GM12878 (cell line): ENCODE results near the gene ANKRD28. TPM values are rescaled to one million over a fixed set of nuclear protein-coding genes. Genes with fewer than 3 reads are reported as not detected.

Experiments
- ATAC-seq: fragments of 200-7000 bp; cut with Tn5 transposase; 3 replicates; pipeline ENCODE4 v1.9.1; 2020; ENCODE audit warnings: mild to moderate bottlenecking, moderate library complexity
- BruUV-seq: library from RNA; stranded (reverse); fragments of 400-500 nt; replicated peaks from 2 replicates; lab custom pipeline; 2021; lab: Mats Ljungman, UMichigan
- CTCF ChIA-PET: fragments of 300-600 bp; sonication (Branson Sonifier 250); formaldehyde crosslinking; extraction: SDS; loops from one replicate; lab custom pipeline; 2021; ENCODE audit warnings: inconsistent platforms; lab: Yijun Ruan, JAX
- POLR2A ChIA-PET: fragments of 350-600 bp; formaldehyde crosslinking; extraction: SDS; loops from one replicate; lab custom pipeline; 2021; ENCODE audit warnings: inconsistent platforms; lab: Charles Lee
- RAD21 ChIA-PET: fragments of 300-600 bp; sonication (Branson Sonifier 250); formaldehyde crosslinking; loops from one replicate; lab custom pipeline; 2023; ENCODE audit warnings: antibody characterized with exemption; ENCODE audit not compliant: unreplicated experiment; lab: Charles Lee
- SMC1A ChIA-PET: fragments of 300-600 bp; sonication (Branson Sonifier 250); formaldehyde crosslinking; loops from one replicate; lab custom pipeline; 2023; ENCODE audit not compliant: unreplicated experiment, uncharacterized antibody; lab: Charles Lee
- DNase-seq: peaks from one replicate; pipeline ENCODE4 v3.0.0-alpha.2; 2011; ENCODE audit warnings: low read depth, low spot score
- FAIRE-seq: peaks from 3 replicates; lab custom pipeline; 2011; peaks lifted over from hg19 to GRCh38; lab: Jason Lieb, UNC
- H2AFZ ChIP-seq: 2 replicates; pipeline ENCODE4 v1.6.0; 2011; ENCODE audit warnings: low read depth, low read length, control low read depth; ENCODE audit not compliant: control insufficient read depth
- H3K27ac ChIP-seq: 2 replicates; pipeline ENCODE4 v1.5.1; 2011; ENCODE audit warnings: control low read depth; ENCODE audit not compliant: control insufficient read depth, insufficient read depth
- H3K27me3 ChIP-seq, 2 experiments: replicated peaks in 1 of 2; 2 replicates each; pipeline versions ENCODE4 v1.6.0 to v1.6.1; 2011; ENCODE audit warnings: low read length in 1 of 2; ENCODE audit not compliant: control insufficient read depth in 2 of 2, insufficient read depth in 2 of 2
- H3K36me3 ChIP-seq, 2 experiments: 2 replicates each; pipeline ENCODE4 v1.5.1; 2011; ENCODE audit warnings: low read length in 1 of 2; ENCODE audit not compliant: control insufficient read depth in 2 of 2, insufficient read depth in 2 of 2
- H3K4me1 ChIP-seq: 2 replicates; pipeline ENCODE4 v1.6.1; 2011; ENCODE audit warnings: mild to moderate bottlenecking, low read length, moderate library complexity, mixed read lengths; ENCODE audit not compliant: control insufficient read depth, insufficient read depth
- H3K4me2 ChIP-seq: 2 replicates; pipeline ENCODE4 v1.6.0; 2011; ENCODE audit warnings: control low read depth; ENCODE audit not compliant: control insufficient read depth, insufficient read depth
- H3K4me3 ChIP-seq: fragments of 200-600 bp; sonication (generic); 2 replicates; pipeline ENCODE4 v1.5.1; 2016
- H3K79me2 ChIP-seq: 2 replicates; pipeline ENCODE4 v1.6.0; 2011; ENCODE audit warnings: low read length; ENCODE audit not compliant: control insufficient read depth, insufficient read depth
- H3K9ac ChIP-seq: 2 replicates; pipeline ENCODE4 v1.8.0; 2011; ENCODE audit warnings: low read length, control low read depth, mixed read lengths; ENCODE audit not compliant: control insufficient read depth, insufficient read depth
- H3K9me3 ChIP-seq: replicated peaks from 3 replicates; pipeline ENCODE4 v1.5.1; 2011; ENCODE audit warnings: mild to moderate bottlenecking, low read length; ENCODE audit not compliant: control insufficient read depth, insufficient read depth
- H4K20me1 ChIP-seq: 2 replicates; pipeline ENCODE4 v1.6.0; 2011; ENCODE audit not compliant: control insufficient read depth, insufficient read depth
- CBX5 ChIP-seq: sonication (generic); IDR thresholded peaks from 2 replicates; pipeline ENCODE4 v1.6.1; 2016; ENCODE audit warnings: low read depth, moderate library complexity, mild to moderate bottlenecking, inconsistent platforms
- ETV6 ChIP-seq, 2 experiments: fragments of 450-650 bp in 1 of 2; IDR thresholded peaks in 1 of 2; conservative IDR thresholded peaks in 1 of 2; 2 replicates each; pipeline ENCODE4 v1.6.1; 2014; ENCODE audit warnings: antibody characterized with exemption in 1 of 2, borderline replicate concordance in 1 of 2, low read depth in 1 of 2, mild to moderate bottlenecking in 1 of 2, moderate library complexity in 1 of 2
- IKZF1 ChIP-seq: fragments of 450-650 bp; conservative IDR thresholded peaks from 2 replicates; pipeline ENCODE4 v1.6.1; 2017; ENCODE audit warnings: antibody characterized with exemption, mild to moderate bottlenecking
- KDM1A ChIP-seq: fragments of 200-600 bp; sonication (generic); IDR thresholded peaks from 2 replicates; pipeline ENCODE4 v1.6.1; 2016; ENCODE audit warnings: borderline replicate concordance
- PKNOX1 ChIP-seq: fragments of 450-650 bp; IDR thresholded peaks from 2 replicates; pipeline ENCODE4 v1.6.1; 2016; ENCODE audit warnings: mild to moderate bottlenecking
- POU2F2 ChIP-seq: IDR thresholded peaks from 3 replicates; pipeline ENCODE4 v1.6.1; 2011; ENCODE audit warnings: low read depth, mild to moderate bottlenecking, low read length, borderline replicate concordance
- SMARCA5 ChIP-seq: fragments of 450-650 bp; IDR thresholded peaks from 2 replicates; pipeline ENCODE4 v1.6.1; 2017; ENCODE audit warnings: mild to moderate bottlenecking
- SREBF2 ChIP-seq: IDR thresholded peaks from 2 replicates; pipeline ENCODE4 v1.6.1; 2012; ENCODE audit warnings: mild to moderate bottlenecking, low read length
- ZZZ3 ChIP-seq: IDR thresholded peaks from 2 replicates; pipeline ENCODE4 v1.6.1; 2011; ENCODE audit warnings: low read depth; ENCODE audit not compliant: control insufficient read depth, insufficient read length
- WGBS: methylation state at CpG from one replicate; pipeline ENCODE4 v1.1.6; 2016; ENCODE audit warnings: low lambda C conversion rate; ENCODE audit not compliant: insufficient replicate concordance, insufficient coverage; ENCODE audit errors: missing lambda C conversion rate; 5-methylcytosine and 5-hydroxymethylcytosine counted together
- in situ Hi-C: fragments of 300-500 bp; cut with MboI; formaldehyde crosslinking; loops from 9 replicates; pipeline ENCODE4 v1.14.3; 2018; ENCODE audit warnings: mixed read lengths
- intact Hi-C: fragments of 100-400 bp; cut with micrococcal nuclease; formaldehyde crosslinking; loops from one replicate; pipeline ENCODE4 v1.14.2; 2022; ENCODE audit not compliant: unreplicated experiment
- polyA plus RNA-seq, 11 experiments: library from polyadenylated mRNA; depleted of rRNA in 4 of 11; unstranded in 6 of 11; stranded (reverse) in 5 of 11; fragments of >200 nt; fragmentation: Nextera tagmentation in 4 of 11; fragmentation: Illumina TruSeq in 1 of 11; extraction: Ambion mirVana in 4 of 11; extraction: Trizol in 1 of 11; gene quantifications; 1 replicate in 1 of 11; 2 replicates in 10 of 11; pipeline versions ENCODE4 v1.2.1 to v1.2.3, GENCODE V29; 2011 to 2016; ENCODE audit warnings: inconsistent platforms in 2 of 11, missing spikeins in 2 of 11, low read depth in 1 of 11
- total RNA-seq, 4 experiments: library from RNA; depleted of rRNA in 3 of 4; stranded (reverse); fragments of >200 nt in 3 of 4; fragmentation: Illumina TruSeq in 1 of 4; extraction: Trizol in 1 of 4; gene quantifications; 2 replicates each; pipeline versions ENCODE4 v1.2.1 to v1.2.3, GENCODE V29; 2013 to 2021
- TF ChIP-seq, protein P1 (sequence below): fragments of 450-650 bp; IDR thresholded peaks from 2 replicates; pipeline ENCODE4 v1.6.1; 2017; ENCODE audit warnings: low read depth, mild to moderate bottlenecking, moderate library complexity
- TF ChIP-seq, protein P2 (sequence below): fragments of 450-650 bp; formaldehyde crosslinking; IDR thresholded peaks from 2 replicates; pipeline ENCODE4 v1.5.0; 2022; ENCODE audit warnings: mild to moderate bottlenecking, missing genetic modification characterization
- TF ChIP-seq, protein P3 (sequence below): IDR thresholded peaks from 2 replicates; pipeline ENCODE4 v1.6.1; 2012; ENCODE audit warnings: low read length, inconsistent platforms

ANKRD28 gene
- total and polyA plus RNA-seq, 10 of the 15 experiments (the other 5 are each of a cell fraction or from before 2014, with no cell fraction given) = 11.2 to 105 (median 38.3) TPM

DNA sequence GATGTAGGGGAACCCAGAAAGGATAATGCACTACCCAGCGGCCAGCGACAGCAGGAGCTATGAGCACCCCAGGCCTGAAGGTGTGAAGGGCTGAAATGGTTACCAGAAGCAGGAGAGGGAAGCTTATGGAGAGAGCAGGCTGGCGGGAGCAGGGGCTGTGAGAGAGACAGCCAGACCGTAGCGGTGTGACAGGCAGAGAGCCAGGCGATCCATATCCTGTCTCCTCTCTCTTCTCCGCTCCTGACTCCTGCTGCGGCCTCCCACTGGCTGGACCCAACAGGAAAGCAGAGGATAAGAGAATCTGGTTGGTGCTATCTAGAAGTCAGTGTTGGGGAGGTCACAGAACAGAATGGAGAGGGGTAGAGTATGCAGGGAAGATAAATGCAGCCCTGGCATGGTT, 146.4 kb downstream of the ANKRD28 start (continued):
- TF ChIP-seq, protein P1, sequence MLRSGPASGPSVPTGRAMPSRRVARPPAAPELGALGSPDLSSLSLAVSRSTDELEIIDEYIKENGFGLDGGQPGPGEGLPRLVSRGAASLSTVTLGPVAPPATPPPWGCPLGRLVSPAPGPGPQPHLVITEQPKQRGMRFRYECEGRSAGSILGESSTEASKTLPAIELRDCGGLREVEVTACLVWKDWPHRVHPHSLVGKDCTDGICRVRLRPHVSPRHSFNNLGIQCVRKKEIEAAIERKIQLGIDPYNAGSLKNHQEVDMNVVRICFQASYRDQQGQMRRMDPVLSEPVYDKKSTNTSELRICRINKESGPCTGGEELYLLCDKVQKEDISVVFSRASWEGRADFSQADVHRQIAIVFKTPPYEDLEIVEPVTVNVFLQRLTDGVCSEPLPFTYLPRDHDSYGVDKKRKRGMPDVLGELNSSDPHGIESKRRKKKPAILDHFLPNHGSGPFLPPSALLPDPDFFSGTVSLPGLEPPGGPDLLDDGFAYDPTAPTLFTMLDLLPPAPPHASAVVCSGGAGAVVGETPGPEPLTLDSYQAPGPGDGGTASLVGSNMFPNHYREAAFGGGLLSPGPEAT = no peak

GRCh38 chr3:15649858-15650257, 147.9 kb downstream of the ANKRD28 start:
- Histone ChIP-seq H3K4me1 (peaks cover 38% of the 10 kb centered on the region), H3K27me3 (no peaks in the 10 kb centered on the region), H3K4me3 (peak overlapping the region; percentile 31; the same call in 1 of the 2 replicates), H3K79me2 (no peaks in the 10 kb centered on the region), H3K9me3 (peaks cover 7% of the 10 kb centered on the region; the same call in 2 of the 3 replicates), H4K20me1 (no peaks in the 10 kb centered on the region), H3K27ac (peak overlapping the region; percentile 81), H2AFZ (peak overlapping the region; percentile 35; the same call in 1 of the 2 replicates), H3K4me2 (peak overlapping the region; percentile 85), H3K9ac (no peak overlapping the region), H3K36me3 (no peaks in the 10 kb centered on the region; a peak in 1 of 4 replicates)
- ChIA-PET RAD21 (interaction anchor here (1.2 to 2.5 kb wide), 4 partner anchors 12 to 162 kb away, joined by 3 to 13 read pairs (median 4); no protein-coding TSS in a partner anchor), POLR2A (interaction anchor here (0.9 to 1.6 kb wide), 4 partner anchors 12 to 151 kb away, joined by 3 to 4 read pairs (median 4); no protein-coding TSS in a partner anchor), SMC1A (interaction anchor here (1.0 to 6.7 kb wide), 8 partner anchors 14 to 164 kb away, joined by 3 to 61 read pairs (median 3); no protein-coding TSS in a partner anchor), CTCF (interaction anchor here (0.9 to 5.2 kb wide), 2 partner anchors 20 to 212 kb away, joined by 3 to 35 read pairs; no protein-coding TSS in a partner anchor)
- no peak for TF ChIP-seq IKZF1
- TF ChIP-seq SREBF2 = no peak
- no peak for TF ChIP-seq ZZZ3
- no peak for TF ChIP-seq ETV6 (conservative IDR thresholded peaks at IDR 0.05 in 1 of 2, IDR thresholded peaks at IDR 0.05 in 1 of 2; ENCODE audit: borderline replicate concordance in 1 of 2, low read depth in 1 of 2)
- TF ChIP-seq KDM1A = no peak
- TF ChIP-seq PKNOX1 = peak; percentile 33; the same call in 1 of the 2 replicates
- TF ChIP-seq POU2F2 = 0 out of 3 replicates have a peak, but pooled peaks have one; percentile 41
- no peak for TF ChIP-seq SMARCA5
- TF ChIP-seq, protein P2, sequence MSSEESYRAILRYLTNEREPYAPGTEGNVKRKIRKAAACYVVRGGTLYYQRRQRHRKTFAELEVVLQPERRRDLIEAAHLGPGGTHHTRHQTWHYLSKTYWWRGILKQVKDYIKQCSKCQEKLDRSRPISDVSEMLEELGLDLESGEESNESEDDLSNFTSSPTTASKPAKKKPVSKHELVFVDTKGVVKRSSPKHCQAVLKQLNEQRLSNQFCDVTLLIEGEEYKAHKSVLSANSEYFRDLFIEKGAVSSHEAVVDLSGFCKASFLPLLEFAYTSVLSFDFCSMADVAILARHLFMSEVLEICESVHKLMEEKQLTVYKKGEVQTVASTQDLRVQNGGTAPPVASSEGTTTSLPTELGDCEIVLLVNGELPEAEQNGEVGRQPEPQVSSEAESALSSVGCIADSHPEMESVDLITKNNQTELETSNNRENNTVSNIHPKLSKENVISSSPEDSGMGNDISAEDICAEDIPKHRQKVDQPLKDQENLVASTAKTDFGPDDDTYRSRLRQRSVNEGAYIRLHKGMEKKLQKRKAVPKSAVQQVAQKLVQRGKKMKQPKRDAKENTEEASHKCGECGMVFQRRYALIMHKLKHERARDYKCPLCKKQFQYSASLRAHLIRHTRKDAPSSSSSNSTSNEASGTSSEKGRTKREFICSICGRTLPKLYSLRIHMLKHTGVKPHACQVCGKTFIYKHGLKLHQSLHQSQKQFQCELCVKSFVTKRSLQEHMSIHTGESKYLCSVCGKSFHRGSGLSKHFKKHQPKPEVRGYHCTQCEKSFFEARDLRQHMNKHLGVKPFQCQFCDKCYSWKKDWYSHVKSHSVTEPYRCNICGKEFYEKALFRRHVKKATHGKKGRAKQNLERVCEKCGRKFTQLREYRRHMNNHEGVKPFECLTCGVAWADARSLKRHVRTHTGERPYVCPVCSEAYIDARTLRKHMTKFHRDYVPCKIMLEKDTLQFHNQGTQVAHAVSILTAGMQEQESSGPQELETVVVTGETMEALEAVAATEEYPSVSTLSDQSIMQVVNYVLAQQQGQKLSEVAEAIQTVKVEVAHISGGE (CRISPR knock-in tag) = no peak
- 0 out of 2 replicates have a peak, but pooled peaks have one; percentile 6 for TF ChIP-seq CBX5
- TF ChIP-seq, protein P3, sequence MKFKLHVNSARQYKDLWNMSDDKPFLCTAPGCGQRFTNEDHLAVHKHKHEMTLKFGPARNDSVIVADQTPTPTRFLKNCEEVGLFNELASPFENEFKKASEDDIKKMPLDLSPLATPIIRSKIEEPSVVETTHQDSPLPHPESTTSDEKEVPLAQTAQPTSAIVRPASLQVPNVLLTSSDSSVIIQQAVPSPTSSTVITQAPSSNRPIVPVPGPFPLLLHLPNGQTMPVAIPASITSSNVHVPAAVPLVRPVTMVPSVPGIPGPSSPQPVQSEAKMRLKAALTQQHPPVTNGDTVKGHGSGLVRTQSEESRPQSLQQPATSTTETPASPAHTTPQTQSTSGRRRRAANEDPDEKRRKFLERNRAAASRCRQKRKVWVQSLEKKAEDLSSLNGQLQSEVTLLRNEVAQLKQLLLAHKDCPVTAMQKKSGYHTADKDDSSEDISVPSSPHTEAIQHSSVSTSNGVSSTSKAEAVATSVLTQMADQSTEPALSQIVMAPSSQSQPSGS = no peak
- FAIRE-seq (peak; percentile 69), ATAC-seq (no peak), DNase-seq (no peak)
- in situ Hi-C loops (no loop called here), intact Hi-C loops (loop anchor here (10.0 kb wide), 1 partner anchor 865 kb away; the partner anchor contains the start of gene RFTN1)
- 0% methylated on average over 5 of the region's 5 CpGs for WGBS
- no TSS peak for BruUV-seq
